ENCODE measurements around the gene TASOR.

DNA sequence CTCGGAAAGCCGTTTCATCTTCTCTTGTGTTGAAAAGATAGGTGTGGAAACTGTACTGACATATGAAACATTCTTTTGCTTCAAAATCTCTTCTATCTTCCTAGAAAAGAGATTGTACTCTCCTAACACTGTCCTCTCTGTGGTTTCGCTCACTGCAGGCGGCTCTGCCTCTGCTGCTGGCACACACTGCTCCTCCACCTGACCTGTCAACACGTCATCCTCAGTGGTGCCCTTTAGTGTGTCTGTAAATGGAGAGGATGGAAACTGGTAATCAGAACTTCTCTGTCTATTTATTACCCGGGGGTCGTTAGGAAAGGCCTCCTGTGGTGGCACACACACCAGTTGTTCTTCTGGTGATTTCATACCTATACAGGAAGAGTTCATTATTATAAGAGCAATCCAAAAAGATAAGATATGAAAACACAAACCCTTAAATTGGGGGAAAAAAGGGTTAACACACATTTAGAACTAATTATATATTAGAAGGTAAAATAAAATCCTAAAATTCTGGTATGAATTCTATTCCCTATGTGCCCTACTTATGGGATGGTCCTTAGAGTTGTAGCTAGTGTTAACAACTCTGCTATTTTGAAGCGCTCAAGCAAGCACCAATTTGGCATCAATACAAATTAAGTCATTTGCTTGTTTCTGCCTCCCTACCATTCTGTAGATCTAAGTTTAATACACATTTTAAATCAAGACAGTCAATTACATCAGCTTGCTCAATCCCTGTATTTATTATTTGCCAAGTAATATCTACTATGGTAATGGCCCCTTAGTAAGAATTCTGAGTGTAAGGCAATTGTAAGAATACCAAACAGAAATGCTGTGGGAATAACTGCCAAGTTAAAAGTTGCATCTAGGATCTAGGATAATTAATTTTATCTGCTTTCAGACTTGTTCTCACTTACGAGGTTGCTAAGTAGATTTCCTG is 49.2 kb downstream of the TASOR start:
- TF ChIP-seq POLR2A (IDR thresholded peaks at IDR 0.05) (no peak), EP300 (IDR thresholded peaks at IDR 0.05) (no peak)
- TF ChIP-seq, protein P1, sequence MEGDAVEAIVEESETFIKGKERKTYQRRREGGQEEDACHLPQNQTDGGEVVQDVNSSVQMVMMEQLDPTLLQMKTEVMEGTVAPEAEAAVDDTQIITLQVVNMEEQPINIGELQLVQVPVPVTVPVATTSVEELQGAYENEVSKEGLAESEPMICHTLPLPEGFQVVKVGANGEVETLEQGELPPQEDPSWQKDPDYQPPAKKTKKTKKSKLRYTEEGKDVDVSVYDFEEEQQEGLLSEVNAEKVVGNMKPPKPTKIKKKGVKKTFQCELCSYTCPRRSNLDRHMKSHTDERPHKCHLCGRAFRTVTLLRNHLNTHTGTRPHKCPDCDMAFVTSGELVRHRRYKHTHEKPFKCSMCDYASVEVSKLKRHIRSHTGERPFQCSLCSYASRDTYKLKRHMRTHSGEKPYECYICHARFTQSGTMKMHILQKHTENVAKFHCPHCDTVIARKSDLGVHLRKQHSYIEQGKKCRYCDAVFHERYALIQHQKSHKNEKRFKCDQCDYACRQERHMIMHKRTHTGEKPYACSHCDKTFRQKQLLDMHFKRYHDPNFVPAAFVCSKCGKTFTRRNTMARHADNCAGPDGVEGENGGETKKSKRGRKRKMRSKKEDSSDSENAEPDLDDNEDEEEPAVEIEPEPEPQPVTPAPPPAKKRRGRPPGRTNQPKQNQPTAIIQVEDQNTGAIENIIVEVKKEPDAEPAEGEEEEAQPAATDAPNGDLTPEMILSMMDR (IDR thresholded peaks at IDR 0.05) = no peak

All from tibial nerve (tissue), 4 donors.